Adrenal gland (tissue), 5 donors: ENCODE results near the gene PPP3CA.

Source experiments
- POLR2A ChIP-seq, 2 donors: fragments of 450-650 bp; IDR thresholded peaks; one replicate each; pipeline ENCODE4 v1.6.1; 2017; ENCODE audit warnings: antibody characterized with exemption in 2 of 2, mild to moderate bottlenecking in 2 of 2, moderate library complexity in 1 of 2
- TF ChIP-seq, protein P1 (sequence below), 6 experiments: fragments of 450-650 bp in 4 of 6; fragments of 200-600 bp in 2 of 6; sonication (generic) in 1 of 6; IDR thresholded peaks; 1 replicate in 5 of 6; 2 replicates in 1 of 6; pipeline versions ENCODE4 v1.5.1 to v1.8.0; 2016 to 2021; ENCODE audit warnings: antibody characterized with exemption in 6 of 6, mild to moderate bottlenecking in 2 of 6, moderate library complexity in 1 of 6
- donor health status: DM: no; HTN: no; CAD: no.

- no peak for TF ChIP-seq POLR2A (IDR thresholded peaks at IDR 0.05)
- TF ChIP-seq, protein P1, sequence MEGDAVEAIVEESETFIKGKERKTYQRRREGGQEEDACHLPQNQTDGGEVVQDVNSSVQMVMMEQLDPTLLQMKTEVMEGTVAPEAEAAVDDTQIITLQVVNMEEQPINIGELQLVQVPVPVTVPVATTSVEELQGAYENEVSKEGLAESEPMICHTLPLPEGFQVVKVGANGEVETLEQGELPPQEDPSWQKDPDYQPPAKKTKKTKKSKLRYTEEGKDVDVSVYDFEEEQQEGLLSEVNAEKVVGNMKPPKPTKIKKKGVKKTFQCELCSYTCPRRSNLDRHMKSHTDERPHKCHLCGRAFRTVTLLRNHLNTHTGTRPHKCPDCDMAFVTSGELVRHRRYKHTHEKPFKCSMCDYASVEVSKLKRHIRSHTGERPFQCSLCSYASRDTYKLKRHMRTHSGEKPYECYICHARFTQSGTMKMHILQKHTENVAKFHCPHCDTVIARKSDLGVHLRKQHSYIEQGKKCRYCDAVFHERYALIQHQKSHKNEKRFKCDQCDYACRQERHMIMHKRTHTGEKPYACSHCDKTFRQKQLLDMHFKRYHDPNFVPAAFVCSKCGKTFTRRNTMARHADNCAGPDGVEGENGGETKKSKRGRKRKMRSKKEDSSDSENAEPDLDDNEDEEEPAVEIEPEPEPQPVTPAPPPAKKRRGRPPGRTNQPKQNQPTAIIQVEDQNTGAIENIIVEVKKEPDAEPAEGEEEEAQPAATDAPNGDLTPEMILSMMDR (IDR thresholded peaks at IDR 0.05): no peak
Observed at GRCh38 chr4:101254776-101255175, 92.5 kb downstream of the PPP3CA start.
